Testis (tissue), 2 donors: ENCODE measurements around the gene EEFSEC.

Experiments
- CTCF ChIP-seq, 3 experiments: fragments of 450-650 bp in 2 of 3; fragments of 200-600 bp in 1 of 3; sonication (generic) in 1 of 3; IDR thresholded peaks; one replicate each; pipeline ENCODE4 v1.5.1; 2016 to 2019; ENCODE audit warnings: antibody characterized with exemption in 3 of 3, mild to moderate bottlenecking in 2 of 3, moderate library complexity in 1 of 3
- POLR2A ChIP-seq: fragments of 450-650 bp; IDR thresholded peaks from one replicate; pipeline ENCODE4 v1.6.1; 2017; ENCODE audit warnings: antibody characterized with exemption, mild to moderate bottlenecking, moderate library complexity

DNA sequence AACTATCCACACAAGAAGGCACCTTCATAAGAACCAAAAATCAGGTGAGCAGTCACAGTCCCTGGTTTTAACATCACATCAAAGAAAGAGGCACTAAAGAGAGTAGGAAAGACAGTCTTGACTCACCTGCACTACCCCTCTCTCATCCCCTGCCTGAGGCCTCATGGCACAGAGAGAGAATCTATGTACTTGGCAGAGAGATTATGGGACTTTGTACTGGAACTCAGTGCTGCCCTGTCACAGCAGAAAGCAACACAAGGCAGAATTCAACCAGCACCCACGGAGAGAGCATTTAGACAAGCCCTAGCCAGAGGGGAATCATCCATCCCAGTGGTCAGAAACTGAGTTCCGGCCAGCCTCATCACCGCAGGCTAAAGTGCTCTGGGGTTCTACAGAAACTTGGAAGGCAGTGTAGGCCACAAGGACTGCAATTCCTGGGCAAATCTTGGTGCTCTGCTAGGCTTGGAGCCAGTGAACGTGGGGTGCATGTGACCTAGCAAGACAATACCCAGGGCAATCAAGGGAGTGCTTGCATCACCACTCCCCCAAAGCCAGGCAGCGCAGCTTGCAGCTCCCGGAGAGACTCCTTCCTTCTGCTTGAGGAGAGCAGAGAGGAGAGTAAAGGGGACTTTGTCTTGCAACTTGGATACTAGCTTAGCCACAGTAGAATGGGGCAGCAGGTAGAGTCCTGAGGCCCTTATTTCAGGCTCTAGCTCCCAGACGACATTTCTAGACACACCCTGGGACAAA, 21.2 kb upstream of the EEFSEC start:
- TF ChIP-seq CTCF (IDR thresholded peaks at IDR 0.05) (no peak), POLR2A (no peak)
